ENCODE data around the gene SLC9A8.
"Not testable (repeated sequence)": the region's sequence is repeated elsewhere in the genome, so short reads cannot be mapped to it uniquely, and the experiment has no call there.

SLC9A8 gene, protein sequence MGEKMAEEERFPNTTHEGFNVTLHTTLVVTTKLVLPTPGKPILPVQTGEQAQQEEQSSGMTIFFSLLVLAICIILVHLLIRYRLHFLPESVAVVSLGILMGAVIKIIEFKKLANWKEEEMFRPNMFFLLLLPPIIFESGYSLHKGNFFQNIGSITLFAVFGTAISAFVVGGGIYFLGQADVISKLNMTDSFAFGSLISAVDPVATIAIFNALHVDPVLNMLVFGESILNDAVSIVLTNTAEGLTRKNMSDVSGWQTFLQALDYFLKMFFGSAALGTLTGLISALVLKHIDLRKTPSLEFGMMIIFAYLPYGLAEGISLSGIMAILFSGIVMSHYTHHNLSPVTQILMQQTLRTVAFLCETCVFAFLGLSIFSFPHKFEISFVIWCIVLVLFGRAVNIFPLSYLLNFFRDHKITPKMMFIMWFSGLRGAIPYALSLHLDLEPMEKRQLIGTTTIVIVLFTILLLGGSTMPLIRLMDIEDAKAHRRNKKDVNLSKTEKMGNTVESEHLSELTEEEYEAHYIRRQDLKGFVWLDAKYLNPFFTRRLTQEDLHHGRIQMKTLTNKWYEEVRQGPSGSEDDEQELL

DNA sequence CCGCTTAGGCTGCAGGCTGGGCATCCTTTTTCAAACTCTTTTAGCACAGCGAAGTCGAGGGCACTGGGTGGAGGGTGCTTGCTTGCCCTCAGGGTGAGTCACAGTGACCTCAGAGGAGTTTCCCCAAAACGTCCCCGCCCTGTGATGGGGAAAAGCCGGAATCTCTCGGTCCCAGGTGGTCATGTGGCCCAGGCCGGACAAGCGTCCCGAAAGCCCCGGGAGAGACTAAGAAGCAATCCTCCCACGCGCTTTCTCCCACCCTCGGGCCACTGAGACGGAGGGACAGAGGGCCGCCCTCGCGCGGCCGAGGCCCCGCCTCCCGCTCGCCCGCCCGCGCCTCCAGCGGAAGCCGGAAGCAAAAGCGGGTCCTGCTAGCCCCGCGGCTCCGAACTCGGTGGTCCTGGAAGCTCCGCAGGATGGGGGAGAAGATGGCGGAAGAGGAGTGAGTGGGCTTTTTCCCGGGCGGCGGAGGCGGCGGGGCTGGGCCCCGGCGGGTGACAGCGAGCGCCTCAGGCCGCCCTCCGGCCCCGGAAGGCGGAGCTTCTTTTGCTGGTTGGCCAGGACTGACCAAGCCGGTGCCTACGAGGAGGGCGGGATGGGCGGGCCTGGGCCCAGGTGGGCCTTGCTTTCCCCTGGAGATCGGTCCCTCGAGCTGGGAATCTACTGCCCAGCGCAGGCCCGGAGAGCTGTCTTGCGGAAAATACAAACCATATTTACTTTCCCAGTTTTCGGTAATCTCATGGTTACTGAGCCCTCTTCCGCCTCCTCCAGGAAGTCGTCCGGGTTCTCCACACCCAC, at the start of gene SLC9A8:
TSS of gene SLC9A8 (plus strand) at position 322 of the 798 bp plus-strand sequence. CDS start at position 417, 95 bp downstream.
- peak; percentile 76 for DNase-seq

DNA sequence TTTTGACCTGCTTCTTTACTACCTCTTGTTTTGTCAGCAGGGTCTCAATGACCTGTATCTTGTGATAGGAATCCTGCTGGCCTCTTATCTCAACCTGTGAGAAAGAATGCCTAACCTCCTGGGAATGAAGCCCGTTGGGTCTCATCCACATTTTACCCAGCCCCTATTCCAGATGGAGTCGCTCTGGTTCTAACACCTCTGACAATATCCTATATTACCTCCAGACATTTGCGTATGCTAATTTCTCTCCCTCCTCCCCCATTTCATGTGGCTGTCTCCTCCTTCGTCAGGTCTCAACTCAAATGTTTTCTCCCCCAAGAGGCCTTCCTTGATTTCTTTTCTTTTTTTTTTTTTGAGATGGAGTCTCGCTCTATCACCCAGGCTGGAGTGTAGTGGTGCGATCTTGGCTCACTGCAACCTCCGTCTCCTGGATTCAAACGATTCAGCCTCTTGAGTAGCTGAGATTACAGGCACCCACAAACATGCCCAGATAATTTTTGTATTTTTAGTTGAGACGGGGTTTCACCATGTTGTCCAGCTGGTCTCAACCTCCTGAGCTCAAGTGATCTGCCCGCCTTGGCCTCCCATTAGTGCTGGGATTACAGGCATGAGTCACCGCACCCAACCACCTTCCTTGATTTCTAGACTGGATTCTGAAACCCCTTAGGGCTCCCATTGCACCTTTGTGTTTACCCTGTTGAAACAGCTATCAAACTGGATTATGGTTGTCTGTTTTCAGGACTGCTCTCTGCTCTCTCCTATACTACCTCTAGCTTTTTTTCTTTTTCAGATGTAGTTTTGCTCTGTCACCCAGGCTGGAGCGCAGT, 49.5 kb upstream of the SLC9A8 start:
- DNase-seq, result no peak

DNA sequence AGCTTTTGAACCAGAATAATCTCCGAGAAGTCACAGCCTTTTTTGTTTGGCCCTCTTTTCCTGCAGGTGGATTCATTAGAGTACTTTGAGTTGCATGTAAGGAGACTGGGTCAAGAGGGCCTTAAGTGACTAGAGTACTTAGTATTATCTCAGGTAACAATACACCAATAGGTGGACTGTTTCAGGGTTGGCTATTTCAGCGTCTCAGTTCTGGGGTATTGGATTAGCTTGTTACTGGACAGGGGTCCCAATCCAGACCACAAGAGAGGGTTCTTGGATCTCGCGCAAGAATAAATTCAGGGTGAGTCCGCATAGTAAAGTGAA, 47.3 kb upstream of the SLC9A8 start:
- no peak for DNase-seq

DNA sequence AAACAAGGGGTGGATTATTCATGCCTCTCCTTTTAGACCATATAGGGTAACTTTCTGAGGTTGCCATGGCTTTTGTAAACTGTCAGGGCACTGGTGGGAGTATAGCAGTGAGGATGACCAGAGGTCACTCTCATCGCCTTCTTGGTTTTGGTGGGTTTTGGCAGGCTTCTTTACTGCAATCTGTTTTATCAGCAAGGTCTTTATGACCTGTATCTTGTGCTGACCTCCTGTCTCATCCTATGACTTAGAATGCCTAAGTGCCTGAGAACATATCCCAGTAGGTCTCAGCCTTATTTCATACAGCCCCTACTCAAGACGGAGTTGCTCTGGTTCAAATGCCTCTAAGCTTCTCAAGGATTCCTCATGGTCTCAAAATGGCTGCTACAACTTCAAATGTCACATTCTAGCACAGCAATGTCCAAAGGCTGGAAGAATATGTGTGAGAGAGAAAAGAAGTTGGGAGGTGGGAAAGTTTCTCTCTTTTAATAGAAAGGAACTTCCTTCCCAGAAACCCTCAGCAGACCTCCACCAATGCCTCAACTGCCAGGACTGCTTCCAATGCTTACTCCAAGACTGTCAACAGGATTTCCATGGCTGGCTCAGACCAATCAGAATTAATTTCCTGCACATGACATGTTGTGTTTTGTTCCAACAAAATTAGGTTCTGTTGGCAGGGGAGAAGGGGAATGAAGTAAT, 46.6 kb upstream of the SLC9A8 start:
- no peak for DNase-seq

DNA sequence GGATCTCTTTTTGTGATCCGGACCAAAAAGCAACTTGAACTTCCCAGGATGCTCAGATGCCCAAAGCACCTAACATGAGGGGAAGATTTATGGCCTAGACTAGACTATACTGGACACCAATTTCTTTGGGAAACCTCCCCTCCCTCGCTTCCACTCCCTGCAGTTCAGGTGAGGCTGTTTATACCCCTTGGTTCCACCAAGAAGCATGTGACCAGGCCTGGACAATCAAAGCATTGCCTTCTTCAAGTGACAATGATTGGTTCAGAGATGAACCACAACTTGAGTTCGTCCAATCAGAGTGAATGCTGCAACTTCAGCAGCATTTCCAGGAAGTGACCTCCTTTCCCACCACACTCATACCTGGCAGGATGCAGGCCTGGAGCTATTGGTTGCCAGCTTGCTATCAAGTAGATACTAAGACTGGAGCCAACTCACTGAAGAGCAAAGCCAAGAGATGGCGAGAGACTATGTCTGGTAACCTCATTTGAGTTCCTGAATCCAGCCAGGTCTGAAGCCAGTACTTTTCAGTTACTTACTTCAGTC, 45.6 kb upstream of the SLC9A8 start:
- DNase-seq, result peak; percentile 9

DNA sequence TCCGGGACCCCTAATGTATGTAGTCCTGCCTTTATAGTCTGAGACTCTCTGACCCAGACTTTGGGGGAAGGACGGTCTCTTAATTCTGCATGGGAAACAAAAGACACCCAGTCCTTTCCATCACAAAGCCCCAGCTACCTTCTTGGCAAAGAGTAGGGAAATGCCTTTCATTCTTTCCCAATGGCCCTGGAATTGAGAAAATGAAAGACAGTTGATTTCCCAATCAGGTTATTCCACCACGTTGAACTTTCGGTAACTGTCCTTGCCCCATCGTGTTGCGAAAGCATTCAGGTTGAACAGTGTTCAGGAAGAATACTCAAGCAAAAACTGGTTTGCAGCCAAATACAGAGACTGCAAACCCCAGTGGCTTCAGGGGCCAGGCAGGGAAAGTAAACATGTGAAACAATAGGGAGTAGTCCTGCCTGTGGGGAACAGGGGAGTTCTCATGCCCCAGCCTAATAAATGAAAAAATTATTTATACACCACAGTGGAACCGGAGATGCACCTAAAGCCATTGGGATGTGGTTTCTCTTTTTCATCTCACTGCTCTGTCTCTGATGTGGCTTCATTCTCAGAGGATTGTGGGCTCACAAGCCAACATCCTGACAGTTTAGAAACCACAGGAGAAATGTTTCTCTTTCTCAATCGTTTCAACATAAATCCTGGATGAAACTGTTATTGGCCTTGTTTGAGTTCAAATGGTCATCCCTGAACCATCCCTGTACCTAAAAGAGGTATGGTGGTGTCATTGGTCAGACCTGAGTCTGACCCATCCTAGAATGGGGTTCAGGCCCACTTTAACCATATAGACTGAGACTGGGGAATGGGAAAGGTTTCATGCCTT, 44.2 kb upstream of the SLC9A8 start:
- DNase-seq, result peak; percentile 69

DNA sequence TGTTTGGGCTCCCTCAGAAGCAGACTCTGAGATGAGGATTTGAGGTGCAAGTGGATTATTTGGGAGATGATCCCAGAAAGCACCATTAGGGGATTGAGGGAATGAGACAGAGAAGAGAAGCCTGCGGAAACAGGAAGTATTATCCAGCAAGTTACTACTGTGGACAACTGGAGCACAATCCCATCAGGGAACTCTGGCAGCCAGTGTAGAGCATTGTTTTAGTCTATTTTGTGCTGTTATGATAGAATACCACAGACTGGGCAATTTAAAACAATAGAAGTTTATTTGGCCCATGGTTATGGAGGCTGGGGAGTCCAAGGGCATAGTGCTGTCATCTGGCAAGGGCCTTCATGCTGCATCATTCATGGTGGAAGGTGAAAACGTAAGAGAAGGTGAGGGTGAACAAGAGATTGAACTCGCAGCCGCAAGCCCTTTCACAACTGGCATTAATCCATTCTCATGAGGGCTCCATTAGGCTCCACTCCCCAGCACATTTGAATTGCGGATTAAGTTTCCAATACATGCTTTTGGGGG, 43.5 kb upstream of the SLC9A8 start:
- no peak for DNase-seq

DNA sequence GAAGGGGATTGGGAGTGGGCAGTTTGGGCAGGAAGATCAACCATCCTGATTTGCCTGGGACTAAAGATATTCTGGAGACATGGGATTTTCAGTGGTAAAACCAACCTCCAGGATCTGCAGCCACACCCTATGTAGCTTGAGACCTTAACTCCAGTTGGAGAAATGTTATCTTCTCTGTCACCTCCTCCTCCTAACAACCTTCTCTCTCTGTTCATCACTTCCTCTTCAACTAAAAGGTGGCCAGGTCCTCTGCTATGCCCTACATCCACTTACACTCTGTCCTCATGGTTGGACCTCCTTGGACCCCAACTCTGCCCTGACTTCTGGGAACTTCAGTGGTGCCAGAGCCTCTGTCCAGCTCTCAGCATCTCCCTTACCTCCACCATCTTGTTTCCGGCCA, 42.0 kb upstream of the SLC9A8 start:
- DNase-seq, result no peak

DNA sequence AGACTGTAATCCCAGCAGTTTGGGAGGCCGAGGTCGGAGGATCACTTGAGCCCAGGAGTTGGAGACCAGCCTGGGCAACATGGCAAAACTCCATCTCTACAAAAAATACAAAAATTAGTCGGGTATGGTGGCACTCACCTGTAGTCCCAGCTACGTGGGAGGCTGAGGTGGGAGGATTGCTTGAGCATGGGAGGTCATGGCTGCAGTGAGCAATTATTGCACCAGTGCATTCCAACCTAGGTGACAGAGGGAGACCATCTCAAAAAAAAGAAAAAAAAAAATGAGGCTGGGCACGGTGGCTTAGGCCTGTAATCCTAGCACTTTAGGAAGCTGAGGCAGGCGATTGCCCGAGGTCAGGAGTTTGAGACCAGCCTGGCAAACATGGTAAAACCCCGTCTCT, 38.4 kb upstream of the SLC9A8 start:
- not testable (repeated sequence) for DNase-seq

DNA sequence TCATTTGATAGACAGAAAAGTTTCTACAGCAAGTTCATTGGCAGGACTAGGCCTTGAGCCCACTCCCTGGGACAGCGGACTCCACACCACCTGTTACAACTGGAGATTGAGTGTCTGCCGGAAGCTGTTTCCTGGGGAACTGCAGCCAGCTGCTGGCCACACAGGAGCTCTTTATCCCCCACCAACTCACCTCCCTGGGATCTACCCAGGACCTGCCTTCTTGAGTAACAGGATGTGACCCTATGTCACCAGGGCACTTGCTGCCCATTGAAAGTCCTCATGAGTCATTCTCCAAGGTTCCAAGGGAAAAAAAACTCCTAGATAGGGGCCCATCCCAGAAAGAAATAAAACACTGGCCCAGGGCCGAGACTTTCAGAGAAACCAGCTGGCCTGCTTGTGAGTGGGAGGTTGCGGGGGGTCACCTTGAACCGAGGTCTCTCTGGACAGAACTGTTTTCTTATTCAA, 37.4 kb upstream of the SLC9A8 start:
- peak; percentile 62 for DNase-seq

DNA sequence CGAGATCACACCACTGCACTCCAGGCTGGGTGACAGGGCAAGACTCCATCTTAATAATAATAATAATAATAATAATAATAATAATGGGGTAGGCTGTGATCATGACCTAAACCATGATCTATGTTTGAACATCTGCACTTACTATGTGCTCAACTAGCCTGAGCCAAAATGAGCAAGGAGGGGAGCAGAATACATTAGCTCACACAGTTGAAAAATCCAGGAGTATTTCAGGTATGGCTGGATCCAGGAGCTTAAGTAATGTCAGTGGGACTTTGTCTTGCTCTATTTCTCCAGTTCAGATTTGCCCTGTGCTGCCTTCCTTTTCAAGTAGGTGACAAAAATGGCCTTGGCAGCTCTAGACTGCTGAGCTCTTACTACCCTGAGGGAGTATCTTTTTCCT, 32.7 kb upstream of the SLC9A8 start:
- DNase-seq, result no peak

DNA sequence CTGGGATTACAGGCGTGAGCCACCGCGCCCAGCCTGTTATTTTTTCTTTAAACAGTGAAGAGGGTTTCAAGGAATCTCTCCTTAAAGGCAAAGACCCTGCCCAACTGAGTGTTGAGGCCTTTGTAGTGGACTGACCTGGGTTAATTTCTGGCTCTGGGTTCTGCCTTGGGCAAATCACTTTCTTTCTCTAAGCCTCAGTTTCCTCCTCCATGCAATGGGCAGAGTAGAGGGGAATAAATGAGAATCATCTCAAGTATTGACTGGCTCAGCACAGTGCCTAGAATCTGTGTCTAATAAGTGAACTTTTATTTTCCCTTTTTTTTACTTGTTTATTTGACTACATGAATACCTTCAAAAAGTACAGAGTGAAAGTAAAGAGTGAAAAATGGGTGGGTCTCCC, 31.0 kb upstream of the SLC9A8 start:
- no peak for DNase-seq

DNA sequence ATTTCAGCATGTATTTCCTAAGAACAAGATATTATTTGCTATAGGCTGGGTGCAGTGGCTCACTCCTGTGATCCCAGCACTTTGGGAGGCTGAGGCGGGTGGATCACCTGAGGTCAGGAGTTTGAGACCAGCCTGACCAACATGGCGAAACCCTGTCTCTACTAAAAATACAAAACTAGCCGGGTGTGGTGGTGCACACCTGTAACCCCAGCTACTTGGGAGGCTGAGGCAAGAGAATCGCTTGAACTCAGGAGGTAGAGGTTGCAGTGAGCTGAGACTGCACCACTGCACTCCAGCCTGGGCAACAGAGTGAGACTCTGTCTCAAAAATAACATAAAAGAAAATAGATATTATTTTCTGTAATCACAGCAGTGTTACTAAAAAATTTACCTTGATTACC, 30.2 kb upstream of the SLC9A8 start:
- DNase-seq, result not testable (repeated sequence)

DNA sequence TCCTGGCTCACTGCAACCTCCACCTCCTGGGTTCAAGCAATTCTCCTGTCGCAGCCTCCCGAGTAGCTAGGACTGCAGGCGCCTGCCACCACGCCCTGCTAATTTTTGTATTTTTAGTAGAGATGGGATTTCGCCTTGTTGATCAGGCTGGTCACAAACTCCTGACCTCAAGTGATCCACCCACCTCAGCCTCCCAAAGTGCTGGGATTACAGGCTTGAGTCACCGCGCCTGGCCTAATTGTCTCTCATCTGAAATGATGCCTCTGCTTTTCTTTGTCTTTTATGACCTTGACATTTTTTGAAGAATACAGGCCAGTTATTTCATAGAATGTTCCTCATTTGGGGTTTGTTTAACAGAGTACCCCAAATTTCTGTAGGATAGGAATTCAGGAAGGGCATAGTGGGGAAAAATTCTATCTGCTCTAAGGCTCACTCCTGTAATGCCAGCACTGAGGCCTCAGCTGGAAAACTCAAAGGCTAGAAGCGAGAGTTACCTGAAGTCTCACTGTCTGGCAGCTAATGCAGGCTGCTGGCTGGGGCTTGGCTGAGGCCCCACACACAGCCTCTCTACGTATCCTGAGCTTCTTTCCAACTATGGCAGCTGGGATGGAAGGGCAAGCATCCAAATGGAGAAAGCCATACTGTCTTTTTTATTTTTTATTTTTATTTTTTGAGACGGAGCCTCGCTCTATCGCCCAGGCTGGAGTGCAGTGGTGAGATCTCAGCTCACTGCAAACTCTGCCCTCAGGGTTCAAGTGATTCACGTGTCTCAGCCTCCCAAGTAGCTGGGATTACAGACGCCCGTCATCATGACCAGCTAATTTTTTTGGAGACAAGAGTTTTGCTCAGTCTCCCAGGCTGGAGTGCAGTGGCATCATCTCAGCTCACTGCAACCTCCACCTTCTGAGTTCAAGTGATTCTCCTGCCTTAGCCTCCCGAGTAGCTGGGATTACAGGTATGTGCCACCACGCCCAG, 29.3 kb upstream of the SLC9A8 start:
- not testable (repeated sequence) for DNase-seq

DNA sequence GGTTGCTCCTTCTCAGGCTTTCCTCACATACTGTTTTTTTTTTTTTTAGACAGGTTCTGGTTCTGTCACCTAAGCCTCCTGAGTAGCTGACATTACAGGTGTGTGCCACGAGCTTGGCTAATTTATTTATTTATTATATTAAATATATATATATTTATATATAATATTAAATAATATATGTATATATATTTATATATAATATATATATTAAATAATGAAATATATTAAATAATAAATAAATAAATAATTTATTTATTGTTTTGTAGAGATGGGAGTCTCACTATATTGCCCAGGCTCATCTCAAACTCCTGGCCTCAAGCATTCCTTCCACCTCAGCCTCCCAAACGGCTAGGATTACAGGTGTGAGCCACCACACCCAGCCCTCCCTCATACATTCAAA, 28.3 kb upstream of the SLC9A8 start:
- DNase-seq, result no peak

DNA sequence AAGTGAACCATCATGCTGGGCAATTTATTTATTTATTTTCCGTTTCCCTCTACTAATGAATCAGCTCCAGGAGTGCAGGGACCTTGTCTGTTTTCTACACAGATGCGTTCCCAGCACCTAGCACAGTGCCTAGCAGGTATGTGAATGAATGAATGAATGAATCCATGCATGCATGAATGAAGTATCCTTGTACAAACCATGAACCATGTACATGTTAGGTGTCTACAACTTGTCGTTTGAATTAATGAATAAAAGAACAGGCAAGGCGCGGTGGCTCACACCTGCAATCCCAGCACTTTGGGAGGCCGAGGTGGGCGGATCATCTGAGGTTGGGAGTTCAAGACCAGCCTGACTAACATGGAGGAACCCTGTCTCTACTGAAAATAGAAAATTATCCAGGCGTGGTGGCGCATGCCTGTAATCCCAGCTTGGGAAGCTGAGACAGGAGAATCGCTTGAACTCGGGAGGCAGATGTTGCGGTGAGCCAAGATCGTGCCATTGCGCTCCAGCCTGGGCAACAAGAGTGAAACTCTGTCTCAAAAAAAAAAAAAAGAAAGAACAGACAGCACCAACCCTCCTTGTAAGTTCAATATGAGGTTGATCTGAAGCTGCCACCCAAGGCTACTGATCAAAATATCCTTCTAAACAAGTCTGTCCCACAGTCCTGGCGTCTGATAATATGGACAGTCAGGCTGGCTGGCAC, 27.3 kb upstream of the SLC9A8 start:
- DNase-seq, result no peak

DNA sequence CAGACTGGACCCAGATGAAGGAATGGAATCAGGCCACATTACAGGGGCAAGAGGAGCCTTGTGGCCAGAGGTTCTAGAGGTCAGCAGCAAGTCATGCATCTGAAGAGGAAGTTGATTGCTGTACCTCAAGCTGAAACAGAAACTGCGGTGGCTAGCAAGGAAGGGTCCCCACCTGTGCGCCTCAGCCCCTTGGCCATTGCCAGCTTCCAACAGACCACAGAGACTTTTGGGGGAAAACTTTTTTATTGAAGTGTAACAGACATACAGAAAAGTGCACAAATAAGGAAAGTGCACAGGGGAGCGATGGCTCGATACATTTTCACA, 26.8 kb upstream of the SLC9A8 start:
- no peak for DNase-seq

DNA sequence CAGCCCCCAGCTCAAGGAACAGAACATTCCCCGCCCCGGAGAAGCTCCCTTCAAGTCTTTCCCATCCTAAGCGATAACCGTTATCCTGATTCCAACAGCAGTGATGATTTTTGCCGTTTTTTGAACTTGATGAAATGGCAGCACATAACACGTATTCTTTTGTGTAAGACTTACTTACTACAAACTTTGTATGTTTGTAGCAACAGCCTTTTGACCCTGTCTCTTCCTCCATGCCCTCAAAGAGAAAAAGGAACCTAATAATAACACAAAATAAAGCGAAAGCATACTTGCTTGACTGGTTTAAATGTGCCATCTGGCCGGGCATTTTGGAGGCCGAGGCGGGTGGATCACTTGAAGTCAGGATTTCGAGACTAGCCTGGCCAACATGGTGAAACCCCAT, 26.4 kb upstream of the SLC9A8 start:
- DNase-seq, result no peak

All from DMS153 (cell line).